Stimulated activated CD8-positive, alpha-beta memory T cell treated with anti-CD3 and anti-CD28 coated beads, Interleukin-4, amount 100 ng/mL, for 4 hours (primary cell): ENCODE data around the gene MYLK.

ENCODE experiments used
- DNase-seq, 2 donors: peaks; one replicate each; pipeline ENCODE4 v3.0.0-alpha.2; 2020; ENCODE audit warnings: low read depth in 2 of 2, low spot score in 1 of 2

The MYLK gene

DNA sequence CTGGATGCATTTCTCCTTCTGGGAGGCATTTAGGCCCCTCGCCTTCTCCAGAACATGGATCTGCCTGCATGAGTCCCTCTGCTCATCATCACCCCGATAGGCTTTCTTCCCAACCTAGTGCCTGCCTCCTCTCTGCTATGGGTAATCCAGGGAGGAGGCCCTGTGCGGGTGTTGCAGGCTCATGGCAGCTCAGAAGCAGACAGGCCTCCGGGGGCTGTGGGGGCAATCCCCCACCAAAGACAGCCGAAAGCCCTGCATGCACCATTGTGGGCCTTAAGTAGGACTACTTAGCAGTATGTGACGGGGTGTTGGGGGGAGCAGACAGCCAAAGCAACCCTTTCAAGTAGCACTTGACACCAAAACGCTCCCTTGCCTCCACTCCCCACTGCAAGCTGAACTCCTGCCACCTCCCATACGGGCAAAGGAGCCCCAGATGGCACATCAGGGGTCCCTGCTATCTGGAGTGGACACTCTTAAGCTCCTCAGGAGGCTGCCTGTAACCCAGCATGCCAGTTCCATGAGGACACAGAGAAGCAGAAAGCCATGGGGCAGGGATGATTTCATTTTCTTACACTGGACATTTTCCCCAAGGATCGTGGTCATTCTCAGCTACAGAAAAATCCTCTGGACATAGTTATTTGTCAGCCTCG, 200.5 kb downstream of the MYLK start:
- no peak for DNase-seq

DNA sequence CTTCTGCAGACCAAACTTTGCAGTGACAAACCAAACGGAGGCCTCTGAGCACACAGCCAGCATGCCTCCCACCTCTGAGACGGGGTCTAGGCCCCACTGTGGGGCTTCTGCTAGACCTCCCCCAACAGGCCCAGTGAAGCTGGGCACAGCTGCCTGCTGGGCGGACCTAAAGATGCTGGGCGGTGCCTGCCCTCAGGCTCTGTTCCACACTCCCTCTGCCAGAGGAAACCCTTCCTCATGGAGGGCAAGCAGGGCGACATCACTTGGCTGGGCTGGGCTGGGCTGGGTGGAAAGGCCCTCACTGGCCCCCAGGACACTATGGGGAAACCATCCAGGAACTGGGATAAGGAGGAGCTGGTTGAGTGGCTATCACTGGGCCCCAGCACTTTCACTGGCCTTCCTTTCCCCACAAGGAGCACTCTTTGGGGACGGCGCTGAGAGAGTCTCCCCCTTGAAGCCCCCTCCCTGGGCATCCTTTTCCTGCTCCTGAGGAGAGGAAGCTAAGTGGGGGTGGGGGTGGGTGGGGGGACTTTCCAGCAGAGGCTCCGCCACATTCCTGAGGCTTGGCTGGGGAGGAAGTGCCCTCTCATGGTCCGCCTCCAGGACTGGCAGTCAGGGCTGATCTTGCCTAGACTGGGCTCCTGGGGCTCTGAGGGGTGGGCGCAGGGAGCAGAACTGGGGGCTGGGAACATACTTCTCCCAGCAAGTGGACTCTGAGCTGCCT, 201.2 kb downstream of the MYLK start:
- no peak for DNase-seq

DNA sequence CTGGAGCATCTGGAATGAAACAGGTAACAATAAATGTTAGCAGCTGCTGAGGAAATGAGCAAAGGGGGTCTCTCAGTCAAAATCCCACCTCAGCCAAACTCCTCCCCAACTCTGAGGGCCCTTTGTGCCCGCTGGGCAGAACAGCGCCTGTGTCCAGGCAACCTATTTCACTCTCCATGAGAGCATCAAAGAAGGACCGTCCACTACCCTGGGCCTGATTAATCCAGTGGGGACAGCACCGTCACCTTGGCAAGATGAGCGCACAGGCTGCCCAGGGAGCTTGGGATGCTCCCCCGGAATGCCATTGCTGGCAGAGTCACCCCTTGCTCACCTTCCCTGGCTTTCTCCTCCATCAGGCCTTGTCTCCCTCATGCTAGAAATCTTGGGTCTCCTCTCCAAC, 201.8 kb downstream of the MYLK start:
- DNase-seq: no peak

- DNase-seq: no peak
Measured at GRCh38 chr3:123679712-123680386, 204.3 kb downstream of the MYLK start.

DNA sequence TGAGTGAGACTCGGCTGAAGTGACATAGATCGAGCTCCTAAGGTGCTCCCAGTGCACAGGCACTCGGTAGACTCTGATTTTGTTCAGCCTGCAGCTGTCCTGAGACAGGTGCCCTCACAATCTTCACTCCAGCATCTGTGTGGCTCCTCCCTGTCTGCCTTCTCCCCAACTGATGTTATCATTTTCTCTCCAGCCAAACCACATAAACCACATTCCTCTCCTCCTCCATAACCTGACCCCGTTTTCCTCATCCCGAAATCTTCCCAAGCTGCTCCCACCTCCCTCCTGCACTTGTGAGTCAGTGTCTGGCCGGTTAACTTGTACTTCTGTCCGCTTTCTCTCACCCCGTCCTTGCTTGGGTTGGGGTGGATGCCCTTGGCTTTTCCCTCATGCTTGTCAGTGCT, 206.0 kb downstream of the MYLK start:
- no peak for DNase-seq

GRCh38 chr3:123672429-123673146, 211.5 kb downstream of the MYLK start:
- DNase-seq: no peak

DNA sequence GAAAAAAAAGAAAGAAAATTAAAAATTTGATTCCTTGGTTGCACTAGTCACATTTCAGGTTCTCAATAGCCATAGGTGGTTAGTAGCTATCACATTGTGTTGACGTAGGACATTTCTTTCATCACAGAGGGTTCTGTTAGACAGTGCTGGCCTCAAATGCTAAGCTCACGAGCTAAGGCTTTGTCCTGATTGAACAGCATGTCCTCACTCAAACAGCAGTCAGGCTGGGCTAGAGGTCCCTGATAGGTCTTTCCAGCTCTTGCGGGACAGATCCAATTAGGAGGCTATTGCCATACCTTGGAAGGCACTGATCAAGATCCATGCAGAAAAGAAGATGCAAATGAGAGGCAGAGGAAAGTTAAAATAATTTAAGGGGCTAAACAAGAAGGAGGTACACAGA, 213.4 kb downstream of the MYLK start:
- no peak for DNase-seq

- no peak for DNase-seq
Measured at GRCh38 chr3:123668906-123669305, 215.2 kb downstream of the MYLK start.

DNA sequence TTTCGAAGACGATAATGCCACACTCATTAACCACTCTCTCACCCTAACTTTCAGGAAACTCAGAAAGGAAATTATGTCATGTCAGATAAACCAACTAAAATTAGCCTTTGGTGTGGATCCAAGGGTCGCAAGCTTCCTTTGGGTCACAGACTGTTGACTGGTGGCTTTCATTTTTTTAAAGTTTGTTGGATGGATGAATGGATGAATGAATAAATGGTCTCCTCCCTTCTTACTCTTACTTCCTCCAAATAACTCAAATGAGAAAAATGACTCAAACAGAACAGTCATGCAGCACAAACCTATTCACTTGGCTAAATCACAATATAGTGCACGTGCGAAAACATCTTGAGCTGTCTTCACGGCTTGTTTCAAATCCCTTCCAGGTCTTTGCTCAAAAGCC, 216.3 kb downstream of the MYLK start:
- no peak for DNase-seq

GRCh38 chr3:123664753-123665152, 219.4 kb downstream of the MYLK start:
- DNase-seq: no peak

DNA sequence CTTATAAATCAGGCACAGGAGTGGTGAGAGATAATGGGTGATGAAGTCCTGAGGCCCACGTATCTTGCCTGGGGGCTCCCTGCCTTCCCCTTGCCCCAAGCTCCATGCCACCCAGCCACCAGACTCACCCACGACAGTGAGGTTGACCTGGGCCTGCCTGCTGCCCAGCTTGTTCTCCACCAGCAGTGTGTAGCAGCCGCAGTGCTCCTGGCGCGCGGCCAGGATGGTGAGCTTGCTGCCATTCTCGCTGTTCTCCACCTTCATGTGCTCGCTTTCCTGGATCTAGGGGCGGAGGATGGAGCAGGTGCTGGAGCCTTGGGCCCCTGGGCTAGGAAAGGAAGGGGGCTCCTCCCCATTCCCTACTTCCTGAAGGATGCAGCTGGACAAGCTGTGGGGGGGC, 220.2 kb downstream of the MYLK start:
- DNase-seq: no peak

GRCh38 chr3:123661973-123662372, 222.2 kb downstream of the MYLK start:
- DNase-seq: no peak

DNA sequence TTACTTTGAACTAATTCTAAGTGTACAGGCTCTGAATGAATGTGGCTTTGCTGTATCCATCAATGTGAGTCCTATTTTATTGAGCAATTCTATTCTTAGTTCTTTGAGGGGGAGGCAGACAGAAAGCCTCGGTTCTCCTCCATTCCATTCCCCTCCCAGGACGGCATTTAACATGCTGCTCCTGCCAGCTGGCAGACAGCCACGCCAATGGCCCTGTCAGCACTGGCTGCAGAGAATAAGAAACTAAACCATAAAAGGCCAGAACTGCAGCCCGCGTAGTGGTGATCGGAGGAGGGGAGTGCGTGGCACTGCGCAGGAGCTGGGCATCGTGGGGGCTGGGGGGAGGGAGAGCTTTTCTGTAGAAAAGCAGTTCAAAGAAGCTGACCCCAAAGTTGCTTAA, 223.2 kb downstream of the MYLK start:
- DNase-seq: no peak

DNA sequence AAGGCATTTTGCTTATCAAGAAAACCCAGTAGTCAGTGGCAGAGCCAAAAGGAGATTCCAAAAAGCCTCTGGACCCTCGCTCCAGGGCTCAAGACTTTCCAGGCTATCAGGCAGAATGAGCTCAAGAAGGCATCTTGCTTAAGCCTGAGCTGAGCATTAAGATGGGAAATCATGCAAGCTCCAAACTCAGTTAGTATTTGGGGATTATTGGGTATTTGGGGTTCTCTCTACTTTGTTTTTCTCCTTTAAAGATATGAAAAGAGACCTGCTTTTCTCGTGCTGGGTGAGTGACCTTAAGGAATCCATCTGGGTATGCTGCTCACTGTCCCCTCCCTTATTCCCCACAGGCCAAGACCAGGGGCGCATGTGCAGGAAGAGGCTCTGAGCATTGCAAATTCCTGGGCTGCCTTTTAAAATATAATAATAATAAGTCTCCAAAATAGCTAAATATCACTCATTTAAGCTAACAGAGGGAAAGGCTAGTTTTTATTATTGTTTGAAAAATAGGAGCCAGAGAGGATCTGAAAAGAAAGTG, 223.9 kb downstream of the MYLK start:
- no peak for DNase-seq

GRCh38 chr3:123658852-123659206, 225.3 kb downstream of the MYLK start:
- DNase-seq: no peak

DNA sequence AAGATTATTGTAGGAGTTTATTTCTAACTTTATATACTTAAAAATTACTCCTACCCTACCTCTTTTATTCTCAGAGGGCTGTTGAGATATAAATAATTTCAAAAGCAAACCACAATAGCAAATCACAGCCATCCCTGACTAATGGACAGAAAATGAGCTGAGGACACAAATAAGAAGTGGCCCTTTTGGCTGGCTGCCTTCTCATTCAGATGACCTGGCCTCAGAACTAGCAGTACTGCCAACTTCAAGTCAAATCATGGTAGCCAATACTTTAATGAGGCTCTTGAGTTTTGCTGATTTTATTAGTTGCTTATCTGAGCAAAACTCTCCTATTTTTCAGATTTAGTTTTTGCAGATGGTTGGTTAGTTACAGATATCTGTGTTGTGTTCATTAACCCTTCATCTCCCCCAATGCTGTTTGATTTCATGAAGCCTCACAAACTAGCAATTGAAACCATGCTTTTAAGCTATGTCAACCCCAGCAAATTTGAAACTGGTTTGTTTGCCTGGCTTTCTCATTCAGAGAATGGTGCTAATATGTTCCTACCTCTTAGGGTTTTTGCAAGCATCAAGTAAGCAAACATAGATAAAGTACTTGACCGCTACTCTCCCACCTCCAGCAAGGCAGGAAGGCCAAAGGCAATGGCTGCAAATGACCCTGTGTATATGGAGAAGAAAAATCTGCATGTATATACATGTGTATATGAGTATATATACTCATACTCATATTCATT, 225.8 kb downstream of the MYLK start:
- DNase-seq: no peak

GRCh38 chr3:123657568-123657967, 226.6 kb downstream of the MYLK start:
- no peak for DNase-seq

DNA sequence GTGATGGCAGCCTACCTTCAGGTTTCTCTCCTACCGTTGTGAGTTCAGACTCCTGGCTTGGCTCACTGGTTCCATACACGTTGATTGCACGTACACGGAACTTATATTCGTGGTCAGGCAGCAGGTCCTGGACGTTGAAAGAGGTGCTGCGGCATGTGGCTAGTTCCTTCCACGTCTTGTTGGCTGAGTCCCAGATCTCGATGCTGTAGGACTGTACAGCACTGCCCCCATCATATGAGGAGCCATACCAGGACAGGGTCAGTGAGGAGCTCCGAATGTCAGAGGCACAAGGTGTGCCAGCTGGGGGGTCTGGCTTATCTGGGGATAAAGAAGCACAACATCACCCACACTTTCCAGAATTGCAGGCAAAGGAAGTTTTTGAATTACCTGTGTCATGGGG, 227.0 kb downstream of the MYLK start:
- DNase-seq: no peak

DNA sequence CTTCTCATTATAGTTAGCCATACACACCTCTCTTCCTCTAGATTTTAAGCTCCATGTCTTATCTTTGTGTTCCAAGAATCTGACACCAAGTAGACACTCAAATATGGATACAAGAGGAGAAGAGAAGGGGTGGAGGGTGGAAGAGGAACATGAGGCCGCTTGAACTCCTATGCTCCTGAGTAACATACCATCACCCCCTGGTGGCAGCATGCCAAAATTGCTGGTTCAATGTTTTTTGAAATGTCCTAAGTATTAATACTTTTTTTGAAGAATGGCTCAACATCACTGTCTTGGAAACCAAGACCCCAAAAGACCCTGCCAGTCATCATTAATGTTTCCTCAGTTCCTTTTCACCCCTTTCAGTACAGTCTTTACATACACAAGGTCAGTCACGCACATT, 227.4 kb downstream of the MYLK start:
- DNase-seq: no peak

- DNase-seq: no peak
Measured at GRCh38 chr3:123656274-123656673, 227.9 kb downstream of the MYLK start.

GRCh38 chr3:123655400-123655799, 228.7 kb downstream of the MYLK start:
- DNase-seq: no peak
